ENCODE data around the gene NFIA. TPM values are rescaled to one million over a fixed set of nuclear protein-coding genes. Genes with fewer than 3 reads are reported as not detected.

The NFIA gene
- total RNA-seq, 2 donors from 2014 or later: 75.3 to 81.3 TPM

- DNase-seq (ENCODE audit: low spot score): no peak
- Histone ChIP-seq H3K9me3 (no peaks in the 10 kb centered on the region), H3K4me3 (no peak overlapping the region), H3K27me3 (no peaks in the 10 kb centered on the region), H3K36me3 (no peaks in the 10 kb centered on the region), H3K27ac (no peak overlapping the region), H3K4me1 (peaks cover 0 to 41% of the 10 kb centered on the region in 2 donors)
- TF ChIP-seq CTCF (IDR thresholded peaks at IDR 0.05): no peak
These were observed 181.8 kb downstream of the NFIA start for GRCh38 chr1:61263905-61264824.

GRCh38 chr1:61264825-61265242 is 182.5 kb downstream of the NFIA start:
- no peaks in the 10 kb centered on the region for H3K36me3 ChIP-seq
- no peak overlapping the region for H3K27ac ChIP-seq
- DNase-seq (ENCODE audit: low spot score): no peak
- H3K4me1 ChIP-seq: peaks cover 0 to 39% of the 10 kb centered on the region in 2 donors
- H3K9me3 ChIP-seq: no peaks in the 10 kb centered on the region
- TF ChIP-seq CTCF (IDR thresholded peaks at IDR 0.05): no peak
- no peak overlapping the region for H3K4me3 ChIP-seq
- H3K27me3 ChIP-seq: no peaks in the 10 kb centered on the region

GRCh38 chr1:61265665-61266064 is 183.3 kb downstream of the NFIA start:
- no peak for DNase-seq (ENCODE audit: low spot score)
- peaks cover 0 to 37% of the 10 kb centered on the region in 2 donors for H3K4me1 ChIP-seq

GRCh38 chr1:61266738-61267137 is 184.4 kb downstream of the NFIA start:
- Histone ChIP-seq H3K9me3 (no peaks in the 10 kb centered on the region), H3K4me1 (peaks cover 0 to 33% of the 10 kb centered on the region in 2 donors)

More at GRCh38 chr1:61265665-61266064, 183.3 kb downstream of the NFIA start:
- no peak for TF ChIP-seq CTCF (IDR thresholded peaks at IDR 0.05)
- H3K27me3 ChIP-seq: no peaks in the 10 kb centered on the region
- H3K9me3 ChIP-seq: no peaks in the 10 kb centered on the region
- no peaks in the 10 kb centered on the region for H3K36me3 ChIP-seq
- no peak overlapping the region for H3K27ac ChIP-seq
- H3K4me3 ChIP-seq: no peak overlapping the region

GRCh38 chr1:61268546-61269240 is 186.3 kb downstream of the NFIA start:
- no peaks in the 10 kb centered on the region for H3K27me3 ChIP-seq
- H3K4me1 ChIP-seq: peaks cover 0 to 26% of the 10 kb centered on the region in 2 donors
- TF ChIP-seq CTCF (IDR thresholded peaks at IDR 0.05): no peak
- H3K36me3 ChIP-seq: no peaks in the 10 kb centered on the region
- no peak overlapping the region for H3K4me3 ChIP-seq
- H3K9me3 ChIP-seq: no peaks in the 10 kb centered on the region
- DNase-seq (ENCODE audit: low spot score): no peak
- no peak overlapping the region for H3K27ac ChIP-seq

More at GRCh38 chr1:61266738-61267137, 184.4 kb downstream of the NFIA start:
- Histone ChIP-seq H3K27ac (no peak overlapping the region), H3K4me3 (no peak overlapping the region), H3K27me3 (no peaks in the 10 kb centered on the region), H3K36me3 (no peaks in the 10 kb centered on the region)
- TF ChIP-seq CTCF (IDR thresholded peaks at IDR 0.05): no peak
- DNase-seq (ENCODE audit: low spot score): no peak
